ENCODE measurements around the gene ROMO1. TPM values are rescaled to one million over a fixed set of nuclear protein-coding genes. Genes with fewer than 3 reads are reported as not detected.

Gene ROMO1
- total and polyA plus RNA-seq, 2 experiments from 2014 or later = 152 to 881 TPM

GRCh38 chr20:35661053-35661452 is 38.2 kb upstream of the ROMO1 start (continued):
- TF ChIP-seq CTCF (conservative IDR thresholded peaks at IDR 0.05; ENCODE audit: low read depth in 2 of 2) (no peak), ETS1 (IDR thresholded peaks at IDR 0.05) (no peak), ZNF114 (CRISPR knock-in tag; IDR thresholded peaks at IDR 0.05) (no peak), EZH2phosphoT487 (IDR thresholded peaks at IDR 0.05; ENCODE audit: unreplicated experiment) (no peak)

- Mint-ChIP-seq H3K4me1 (peaks cover 41% of the 10 kb centered on the region; the same call in 2 of the 3 replicates), H3K36me3 (ENCODE audit: low read depth) (peaks cover 8% of the 10 kb centered on the region; the same call in 2 of the 3 replicates), H3K27ac (no peak overlapping the region), H3K4me3 (peak overlapping the region; percentile 98), H3K9me3 (no peaks in the 10 kb centered on the region), H3K27me3 (ENCODE audit: insufficient read depth, low read depth, poor library complexity) (peaks cover 9% of the 10 kb centered on the region)
- Histone ChIP-seq H3F3A (replicated peaks; ENCODE audit: low read depth) (no peaks in the 10 kb centered on the region), H3K79me2 (replicated peaks; ENCODE audit: insufficient read depth) (peaks cover 78% of the 10 kb centered on the region), H3K36me3 (ENCODE audit: insufficient read depth) (no peaks in the 10 kb centered on the region), H3K27ac (ENCODE audit: low read depth) (no peak overlapping the region), H3K4me2 (peak overlapping the region; percentile 94), H2AFZ (no peak overlapping the region), H3K4me3 (peak overlapping the region; percentile 95), H4K20me1 (replicated peaks; ENCODE audit: insufficient read depth) (peaks cover 66% of the 10 kb centered on the region), H3K27me3 (ENCODE audit: insufficient read depth) (no peaks in the 10 kb centered on the region), H3K4me1 (ENCODE audit: insufficient read depth) (peaks cover 48% of the 10 kb centered on the region), H3K9me2 (ENCODE audit: insufficient read depth) (no peaks in the 10 kb centered on the region)
- DNase-seq (ENCODE audit: low spot score) (no peak), ATAC-seq (no peak)
- TF ChIP-seq NANOG (IDR thresholded peaks at IDR 0.05; ENCODE audit: borderline replicate concordance) = no peak
- TF ChIP-seq REST (IDR thresholded peaks at IDR 0.05; ENCODE audit: unreplicated experiment) = no peak
- no peak for TF ChIP-seq STAT1 (IDR thresholded peaks at IDR 0.05; ENCODE audit: unreplicated experiment)
- TF ChIP-seq ZNF462 (CRISPR knock-in tag; IDR thresholded peaks at IDR 0.05) = no peak
- TF ChIP-seq ZNF114 (CRISPR knock-in tag; IDR thresholded peaks at IDR 0.05) = no peak
- TF ChIP-seq ZNF331 (CRISPR knock-in tag; IDR thresholded peaks at IDR 0.05; ENCODE audit: low read depth) = no peak
- no peak for TF ChIP-seq JUNB (IDR thresholded peaks at IDR 0.05; ENCODE audit: unreplicated experiment)
- TF ChIP-seq ETS1 (IDR thresholded peaks at IDR 0.05) = no peak
- no peak for TF ChIP-seq EZH2 (IDR thresholded peaks at IDR 0.05; ENCODE audit: low read depth, unreplicated experiment)
Measured at GRCh38 chr20:35661908-35662307, 37.3 kb upstream of the ROMO1 start.

Measured in GM23338 (cell line).